Activated gamma-delta T cell treated with anti-CD3 and anti-CD28 coated beads, Interleukin-2, amount 50 U/mL, for 16 hours (primary cell): Measurements from ENCODE around the gene LRRC37B.
A peak's percentile ranks its signal among the peaks of the same experiment; 100 is the strongest.
"Not testable (repeated sequence)": the region's sequence is repeated elsewhere in the genome, so short reads cannot be mapped to it uniquely, and the experiment has no call there.

Experiments
- DNase-seq: peaks from one replicate; pipeline ENCODE4 v3.0.0-alpha.2; 2020; ENCODE audit warnings: low read depth

Gene LRRC37B

GRCh38 chr17:32006957-32007462 lies at the start of gene LRRC37B:
TSS of gene LRRC37B (plus strand) at chr17:32007383. CDS start at chr17:32021393, 14,010 bp downstream.
- peak; percentile 84 for DNase-seq

DNA sequence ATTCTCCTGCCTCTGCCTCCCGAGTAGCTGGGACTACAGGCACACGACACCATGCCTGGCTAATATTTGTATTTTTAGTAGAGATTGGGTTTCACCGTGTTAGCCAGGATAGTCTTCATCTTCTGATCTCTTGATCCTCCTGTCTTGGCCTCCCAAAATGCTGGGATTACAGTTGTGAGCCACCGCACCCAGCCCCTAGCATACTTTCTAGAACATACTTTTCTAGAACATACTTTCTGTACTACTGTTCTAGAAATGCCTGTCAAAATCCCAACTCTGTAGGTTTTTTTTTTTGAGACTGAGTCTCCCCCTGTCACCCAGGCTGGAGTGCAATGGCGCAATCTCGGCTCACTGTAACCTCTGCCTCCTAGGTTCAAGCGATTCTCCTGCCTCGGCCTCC lies 43.1 kb upstream of the LRRC37B start:
- DNase-seq, result not testable (repeated sequence)

- no peak for DNase-seq
Measured at GRCh38 chr17:31967648-31968047, 39.5 kb upstream of the LRRC37B start.

DNA sequence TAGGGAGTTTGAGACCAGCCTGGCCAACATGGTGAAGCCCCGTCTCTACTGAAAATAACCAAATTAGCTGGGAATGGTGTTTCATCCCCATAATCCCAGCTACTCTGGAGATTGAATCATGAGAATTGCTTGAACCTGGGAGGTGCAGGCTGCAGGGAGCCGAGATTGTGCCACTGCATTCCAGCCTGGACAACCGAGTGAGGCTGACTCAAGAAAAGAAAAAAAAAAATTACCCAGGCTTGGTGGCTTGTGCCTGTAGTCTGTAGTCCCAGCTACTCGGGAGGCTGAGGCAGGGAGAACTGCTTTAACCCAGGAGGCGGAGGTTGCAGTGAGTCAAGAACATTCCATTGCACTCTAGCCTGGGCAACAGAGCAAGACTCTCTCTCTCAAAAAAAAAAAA lies 36.8 kb upstream of the LRRC37B start:
- DNase-seq, result not testable (repeated sequence)

- DNase-seq, result not testable (repeated sequence)
Measured at GRCh38 chr17:31974269-31975071, 32.7 kb upstream of the LRRC37B start.

GRCh38 chr17:31975391-31975790 lies 31.8 kb upstream of the LRRC37B start:
- DNase-seq, result not testable (repeated sequence)

DNA sequence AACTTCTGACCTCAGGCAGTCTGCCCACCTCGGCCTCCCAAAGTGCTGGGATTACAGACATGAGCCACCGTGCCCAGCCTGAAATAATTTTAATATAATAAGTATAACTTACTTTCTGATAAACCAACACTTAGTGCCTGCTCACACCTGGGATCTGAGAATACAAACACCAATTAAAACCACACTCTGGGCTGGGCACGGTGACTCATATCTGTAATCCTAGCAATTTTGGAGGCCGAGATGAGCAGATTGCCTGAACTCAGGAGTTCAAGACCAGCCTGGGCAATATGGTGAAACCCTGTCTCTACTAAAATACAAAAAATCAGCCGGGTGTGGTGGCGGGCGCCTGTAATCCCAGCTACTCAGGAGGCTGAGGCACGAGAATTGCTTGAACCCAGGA lies 15.4 kb upstream of the LRRC37B start:
- DNase-seq, result not testable (repeated sequence)

DNA sequence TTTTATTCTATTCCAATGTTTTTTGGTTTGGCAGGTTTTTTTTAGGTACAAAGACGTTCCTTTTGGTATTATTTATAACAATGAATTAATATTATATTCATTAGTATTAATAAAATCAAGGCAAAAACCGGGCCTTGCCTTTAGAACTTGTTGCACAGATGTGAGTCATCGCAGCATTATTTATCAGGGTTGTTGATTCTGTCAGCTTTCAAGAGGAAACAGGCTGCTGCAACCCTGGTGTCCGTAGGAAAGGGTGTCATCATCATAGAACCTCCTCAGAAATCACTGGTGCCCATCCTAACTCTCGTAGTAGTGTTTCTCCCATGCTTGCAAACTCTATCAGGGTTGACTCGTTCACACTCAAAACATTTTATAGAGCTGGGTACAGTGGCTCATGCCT lies 10.2 kb upstream of the LRRC37B start:
- no peak for DNase-seq

DNA sequence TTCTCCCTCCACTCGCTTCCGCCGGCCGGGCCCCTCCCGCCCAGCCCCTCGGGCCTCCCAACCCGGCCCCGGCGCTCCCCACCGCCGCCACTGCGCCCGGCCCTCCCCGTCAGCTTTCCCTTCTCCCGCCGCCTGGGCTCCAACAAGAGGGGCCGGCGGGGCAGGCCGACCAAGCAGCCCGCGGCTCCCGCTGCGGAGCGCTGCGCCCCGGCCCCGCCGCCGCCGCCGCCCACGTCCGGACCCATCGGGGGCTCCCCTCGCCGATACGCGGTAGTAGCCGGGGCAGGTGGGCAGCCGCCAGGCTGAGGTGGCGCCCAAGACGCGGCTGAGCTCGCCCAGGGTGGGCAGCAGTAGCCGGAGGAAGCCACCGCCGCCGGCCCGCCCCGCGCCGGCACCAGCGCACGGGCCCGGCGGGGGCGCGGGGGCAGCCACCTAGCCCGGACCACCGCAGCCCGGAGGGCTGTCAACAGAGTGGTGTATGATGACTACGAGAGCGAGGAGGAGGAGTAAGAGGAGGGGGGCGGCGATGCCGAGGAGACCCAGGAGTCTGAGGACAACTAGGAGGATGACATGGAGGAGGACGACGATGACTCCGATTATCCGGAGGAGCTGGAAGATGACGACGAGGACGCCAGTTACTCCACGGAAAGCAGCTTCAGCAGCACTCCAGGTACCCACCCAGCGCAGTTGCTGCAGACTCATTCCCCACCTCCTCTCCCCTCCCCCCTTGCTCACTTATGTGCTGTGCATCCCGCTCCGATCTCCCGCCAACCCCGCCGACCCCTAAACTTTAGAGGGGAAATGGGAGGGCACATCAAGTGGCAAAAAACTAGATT lies 498 bp downstream of the LRRC37B start:
- peak; percentile 5 for DNase-seq

GRCh38 chr17:32009262-32009542 lies 2.0 kb downstream of the LRRC37B start:
- DNase-seq, result no peak

GRCh38 chr17:32010114-32010513 lies 2.9 kb downstream of the LRRC37B start:
- DNase-seq, result no peak

GRCh38 chr17:32015245-32016013 lies 8.2 kb downstream of the LRRC37B start:
- DNase-seq, result no peak

- no peak for DNase-seq
Measured at GRCh38 chr17:32016231-32016630, 9.0 kb downstream of the LRRC37B start.

- DNase-seq, result no peak
Measured at GRCh38 chr17:32019228-32019627, 12.0 kb downstream of the LRRC37B start.

- no peak for DNase-seq
Measured at GRCh38 chr17:32020943-32021614, 13.9 kb downstream of the LRRC37B start.

- DNase-seq, result no peak
Measured at GRCh38 chr17:32021615-32021955, 14.4 kb downstream of the LRRC37B start.

DNA sequence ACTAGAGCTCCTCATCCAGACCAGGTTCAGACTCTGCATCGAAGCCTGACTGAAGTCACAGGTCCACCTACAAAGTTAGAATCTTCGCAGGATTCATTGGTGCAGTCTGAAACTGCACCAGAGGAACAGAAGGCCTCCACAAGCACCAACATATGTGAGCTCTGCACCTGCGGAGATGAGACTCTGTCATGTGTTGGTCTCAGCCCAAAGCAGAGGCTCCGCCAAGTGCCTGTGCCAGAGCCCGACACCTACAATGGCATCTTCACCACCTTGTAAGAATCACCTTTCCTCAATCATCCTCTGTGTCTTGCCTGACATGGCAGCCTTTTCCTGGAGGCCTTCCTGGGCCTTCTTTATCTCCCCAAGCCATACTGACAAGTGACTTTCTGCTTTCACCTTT lies 15.4 kb downstream of the LRRC37B start:
- DNase-seq, result not testable (repeated sequence)

GRCh38 chr17:32027271-32027670 lies 20.1 kb downstream of the LRRC37B start:
- DNase-seq, result not testable (repeated sequence)

GRCh38 chr17:32033223-32033622 lies 26.0 kb downstream of the LRRC37B start:
- no peak for DNase-seq

DNA sequence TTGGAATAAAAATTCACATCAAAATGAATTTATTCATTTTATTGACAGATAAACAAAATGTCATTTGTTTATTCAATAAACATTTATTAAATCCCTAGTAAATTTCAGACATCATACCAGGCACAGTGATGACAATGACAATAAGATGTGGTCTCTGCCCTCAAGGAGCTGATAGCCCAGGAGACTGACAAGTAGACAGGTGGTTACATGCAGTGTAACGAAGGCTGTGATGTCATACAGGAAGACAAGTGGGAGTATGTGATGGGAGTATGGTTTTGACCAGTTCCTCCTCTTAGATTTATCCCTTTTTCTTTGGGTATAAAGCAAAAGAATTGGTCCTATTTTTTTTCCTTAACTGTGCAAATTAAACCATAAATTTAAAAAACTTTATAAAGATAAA lies 26.6 kb downstream of the LRRC37B start:
- not testable (repeated sequence) for DNase-seq

DNA sequence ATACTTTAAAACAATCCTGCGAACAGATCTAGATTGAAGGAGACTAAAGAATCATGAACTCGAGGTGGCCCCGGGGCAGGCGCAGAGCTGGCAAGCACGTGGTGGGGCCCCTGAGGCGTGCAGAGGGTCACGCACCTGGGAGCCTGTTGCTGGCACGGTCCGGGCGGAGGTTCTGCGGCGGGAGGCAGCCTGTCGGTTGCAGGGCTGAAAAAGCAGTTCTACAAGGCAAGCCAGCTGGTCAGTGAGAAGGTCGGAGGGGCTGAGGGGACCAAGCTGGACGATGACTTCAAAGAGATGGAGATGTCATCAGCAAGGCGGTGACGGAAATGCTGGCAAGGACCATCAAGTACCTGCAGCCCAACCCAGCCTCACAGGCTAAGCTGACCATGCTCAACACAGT lies 33.1 kb downstream of the LRRC37B start:
- not testable (repeated sequence) for DNase-seq
